GM12878 (cell line): ENCODE measurements around the gene CFAP99. TPM values are rescaled to one million over a fixed set of nuclear protein-coding genes. Genes with fewer than 3 reads are reported as not detected.

ENCODE experiments used
- ATAC-seq: fragments of 200-7000 bp; cut with Tn5 transposase; 3 replicates; pipeline ENCODE4 v1.9.1; 2020; ENCODE audit warnings: mild to moderate bottlenecking, moderate library complexity
- BruUV-seq: library from RNA; stranded (reverse); fragments of 400-500 nt; replicated peaks from 2 replicates; lab custom pipeline; 2021; lab: Mats Ljungman, UMichigan
- CTCF ChIA-PET: fragments of 300-600 bp; sonication (Branson Sonifier 250); formaldehyde crosslinking; extraction: SDS; loops from one replicate; lab custom pipeline; 2021; ENCODE audit warnings: inconsistent platforms; lab: Yijun Ruan, JAX
- POLR2A ChIA-PET: fragments of 350-600 bp; formaldehyde crosslinking; extraction: SDS; loops from one replicate; lab custom pipeline; 2021; ENCODE audit warnings: inconsistent platforms; lab: Charles Lee
- RAD21 ChIA-PET: fragments of 300-600 bp; sonication (Branson Sonifier 250); formaldehyde crosslinking; loops from one replicate; lab custom pipeline; 2023; ENCODE audit warnings: antibody characterized with exemption; ENCODE audit not compliant: unreplicated experiment; lab: Charles Lee
- SMC1A ChIA-PET: fragments of 300-600 bp; sonication (Branson Sonifier 250); formaldehyde crosslinking; loops from one replicate; lab custom pipeline; 2023; ENCODE audit not compliant: unreplicated experiment, uncharacterized antibody; lab: Charles Lee
- DNase-seq: peaks from one replicate; pipeline ENCODE4 v3.0.0-alpha.2; 2011; ENCODE audit warnings: low read depth, low spot score
- FAIRE-seq: peaks from 3 replicates; lab custom pipeline; 2011; peaks lifted over from hg19 to GRCh38; lab: Jason Lieb, UNC
- H2AFZ ChIP-seq: 2 replicates; pipeline ENCODE4 v1.6.0; 2011; ENCODE audit warnings: low read depth, low read length, control low read depth; ENCODE audit not compliant: control insufficient read depth
- H3K27ac ChIP-seq: 2 replicates; pipeline ENCODE4 v1.5.1; 2011; ENCODE audit warnings: control low read depth; ENCODE audit not compliant: control insufficient read depth, insufficient read depth
- H3K27me3 ChIP-seq, 2 experiments: replicated peaks in 1 of 2; 2 replicates each; pipeline versions ENCODE4 v1.6.0 to v1.6.1; 2011; ENCODE audit warnings: low read length in 1 of 2; ENCODE audit not compliant: control insufficient read depth in 2 of 2, insufficient read depth in 2 of 2
- H3K36me3 ChIP-seq, 2 experiments: 2 replicates each; pipeline ENCODE4 v1.5.1; 2011; ENCODE audit warnings: low read length in 1 of 2; ENCODE audit not compliant: control insufficient read depth in 2 of 2, insufficient read depth in 2 of 2
- H3K4me1 ChIP-seq: 2 replicates; pipeline ENCODE4 v1.6.1; 2011; ENCODE audit warnings: mild to moderate bottlenecking, low read length, moderate library complexity, mixed read lengths; ENCODE audit not compliant: control insufficient read depth, insufficient read depth
- H3K4me2 ChIP-seq: 2 replicates; pipeline ENCODE4 v1.6.0; 2011; ENCODE audit warnings: control low read depth; ENCODE audit not compliant: control insufficient read depth, insufficient read depth
- H3K4me3 ChIP-seq: fragments of 200-600 bp; sonication (generic); 2 replicates; pipeline ENCODE4 v1.5.1; 2016
- H3K79me2 ChIP-seq: 2 replicates; pipeline ENCODE4 v1.6.0; 2011; ENCODE audit warnings: low read length; ENCODE audit not compliant: control insufficient read depth, insufficient read depth
- H3K9ac ChIP-seq: 2 replicates; pipeline ENCODE4 v1.8.0; 2011; ENCODE audit warnings: low read length, control low read depth, mixed read lengths; ENCODE audit not compliant: control insufficient read depth, insufficient read depth
- H3K9me3 ChIP-seq: replicated peaks from 3 replicates; pipeline ENCODE4 v1.5.1; 2011; ENCODE audit warnings: mild to moderate bottlenecking, low read length; ENCODE audit not compliant: control insufficient read depth, insufficient read depth
- H4K20me1 ChIP-seq: 2 replicates; pipeline ENCODE4 v1.6.0; 2011; ENCODE audit not compliant: control insufficient read depth, insufficient read depth
- BACH1 ChIP-seq: fragments of 450-650 bp; IDR thresholded peaks from 2 replicates; pipeline ENCODE4 v1.6.1; 2017; ENCODE audit warnings: mild to moderate bottlenecking, borderline replicate concordance
- BHLHE40 ChIP-seq, 2 experiments: fragments of 450-650 bp in 1 of 2; IDR thresholded peaks; 2 replicates each; pipeline ENCODE4 v1.6.1; 2011 to 2017; ENCODE audit warnings: low read depth in 2 of 2, borderline replicate concordance in 1 of 2, improper control_type of control experiment in 1 of 2, low read length in 1 of 2, mild to moderate bottlenecking in 1 of 2
- CEBPB ChIP-seq, 2 experiments: fragments of 150-350 bp in 1 of 2; IDR thresholded peaks; 2 replicates each; pipeline ENCODE4 v1.6.1; 2012 to 2014; ENCODE audit warnings: low read depth in 2 of 2, low read length in 2 of 2, borderline replicate concordance in 1 of 2, inconsistent platforms in 1 of 2
- E4F1 ChIP-seq: fragments of 450-650 bp; IDR thresholded peaks from 2 replicates; pipeline ENCODE4 v1.6.1; 2018; ENCODE audit warnings: borderline replicate concordance, mild to moderate bottlenecking; ENCODE audit not compliant: partially characterized antibody
- EED ChIP-seq: sonication (generic); IDR thresholded peaks from 2 replicates; pipeline ENCODE4 v1.6.1; 2016; ENCODE audit warnings: antibody characterized with exemption, low read depth
- FOS ChIP-seq: IDR thresholded peaks from 3 replicates; pipeline ENCODE4 v1.6.1; 2011; ENCODE audit warnings: borderline replicate concordance; ENCODE audit not compliant: insufficient read length; ENCODE audit errors: extremely low read depth
- GATAD2B ChIP-seq: fragments of 450-650 bp; conservative IDR thresholded peaks from 2 replicates; pipeline ENCODE4 v1.6.1; 2017; ENCODE audit warnings: low read depth, mild to moderate bottlenecking, moderate library complexity
- MYC ChIP-seq: IDR thresholded peaks from 2 replicates; pipeline ENCODE4 v1.6.1; 2011; ENCODE audit warnings: mild to moderate bottlenecking, low read length, moderate library complexity, inconsistent platforms; ENCODE audit not compliant: insufficient read depth, insufficient replicate concordance, insufficient read length, severe bottlenecking
- PML ChIP-seq: IDR thresholded peaks from 2 replicates; pipeline ENCODE4 v1.6.1; 2012; ENCODE audit warnings: low read length, inconsistent platforms
- POU2F2 ChIP-seq: IDR thresholded peaks from 3 replicates; pipeline ENCODE4 v1.6.1; 2011; ENCODE audit warnings: low read depth, mild to moderate bottlenecking, low read length, borderline replicate concordance
- ZZZ3 ChIP-seq: IDR thresholded peaks from 2 replicates; pipeline ENCODE4 v1.6.1; 2011; ENCODE audit warnings: low read depth; ENCODE audit not compliant: control insufficient read depth, insufficient read length
- WGBS: methylation state at CpG from one replicate; pipeline ENCODE4 v1.1.6; 2016; ENCODE audit warnings: low lambda C conversion rate; ENCODE audit not compliant: insufficient replicate concordance, insufficient coverage; ENCODE audit errors: missing lambda C conversion rate; 5-methylcytosine and 5-hydroxymethylcytosine counted together
- in situ Hi-C: fragments of 300-500 bp; cut with MboI; formaldehyde crosslinking; loops from 9 replicates; pipeline ENCODE4 v1.14.3; 2018; ENCODE audit warnings: mixed read lengths
- intact Hi-C: fragments of 100-400 bp; cut with micrococcal nuclease; formaldehyde crosslinking; loops from one replicate; pipeline ENCODE4 v1.14.2; 2022; ENCODE audit not compliant: unreplicated experiment
- polyA plus RNA-seq, 11 experiments: library from polyadenylated mRNA; depleted of rRNA in 4 of 11; unstranded in 6 of 11; stranded (reverse) in 5 of 11; fragments of >200 nt; fragmentation: Nextera tagmentation in 4 of 11; fragmentation: Illumina TruSeq in 1 of 11; extraction: Ambion mirVana in 4 of 11; extraction: Trizol in 1 of 11; gene quantifications; 1 replicate in 1 of 11; 2 replicates in 10 of 11; pipeline versions ENCODE4 v1.2.1 to v1.2.3, GENCODE V29; 2011 to 2016; ENCODE audit warnings: inconsistent platforms in 2 of 11, missing spikeins in 2 of 11, low read depth in 1 of 11
- total RNA-seq, 4 experiments: library from RNA; depleted of rRNA in 3 of 4; stranded (reverse); fragments of >200 nt in 3 of 4; fragmentation: Illumina TruSeq in 1 of 4; extraction: Trizol in 1 of 4; gene quantifications; 2 replicates each; pipeline versions ENCODE4 v1.2.1 to v1.2.3, GENCODE V29; 2013 to 2021
- TF ChIP-seq, protein P1 (sequence below): IDR thresholded peaks from 2 replicates; pipeline ENCODE4 v1.6.1; 2012; ENCODE audit warnings: low read length, inconsistent platforms
- TF ChIP-seq, protein P2 (sequence below): fragments of 450-650 bp; formaldehyde crosslinking; IDR thresholded peaks from 2 replicates; pipeline ENCODE4 v1.4.0; 2022; ENCODE audit warnings: mild to moderate bottlenecking, moderate library complexity

CFAP99 gene
- total and polyA plus RNA-seq, 10 of the 15 experiments (the other 5 are each of a cell fraction or from before 2014, with no cell fraction given), result not detected

GRCh38 chr4:2459589-2460349 is 41.0 kb downstream of the CFAP99 start:
- ATAC-seq, result no peak
- Histone ChIP-seq H3K27me3 (no peaks in the 10 kb centered on the region; a peak in 2 of 4 replicates), H3K4me1 (peaks cover 4% of the 10 kb centered on the region), H3K4me3 (no peak overlapping the region), H3K4me2 (no peak overlapping the region), H3K9me3 (no peaks in the 10 kb centered on the region), H3K79me2 (no peaks in the 10 kb centered on the region), H3K9ac (no peak overlapping the region), H3K27ac (no peak overlapping the region), H3K36me3 (no peaks in the 10 kb centered on the region), H2AFZ (no peak overlapping the region), H4K20me1 (no peaks in the 10 kb centered on the region)
- RAD21 ChIA-PET, result interaction anchor here (0.9 kb wide), 1 partner anchor 9 kb away, joined by 4 read pairs; the partner anchor contains the start of gene RNF4
- 79% methylated on average over 17 of the region's 19 CpGs for WGBS
- TF ChIP-seq E4F1 (no peak), MYC (no peak), POU2F2 (no peak), FOS (no peak), PML (no peak), EED (no peak), BACH1 (no peak), CEBPB (IDR thresholded peaks at IDR 0.05; ENCODE audit: borderline replicate concordance in 1 of 2, low read depth in 2 of 2, low read length in 2 of 2) (no peak), GATAD2B (no peak), ZZZ3 (no peak), BHLHE40 (IDR thresholded peaks at IDR 0.05; ENCODE audit: borderline replicate concordance in 1 of 2, low read depth in 2 of 2, low read length in 1 of 2) (no peak)
- TF ChIP-seq, protein P1, sequence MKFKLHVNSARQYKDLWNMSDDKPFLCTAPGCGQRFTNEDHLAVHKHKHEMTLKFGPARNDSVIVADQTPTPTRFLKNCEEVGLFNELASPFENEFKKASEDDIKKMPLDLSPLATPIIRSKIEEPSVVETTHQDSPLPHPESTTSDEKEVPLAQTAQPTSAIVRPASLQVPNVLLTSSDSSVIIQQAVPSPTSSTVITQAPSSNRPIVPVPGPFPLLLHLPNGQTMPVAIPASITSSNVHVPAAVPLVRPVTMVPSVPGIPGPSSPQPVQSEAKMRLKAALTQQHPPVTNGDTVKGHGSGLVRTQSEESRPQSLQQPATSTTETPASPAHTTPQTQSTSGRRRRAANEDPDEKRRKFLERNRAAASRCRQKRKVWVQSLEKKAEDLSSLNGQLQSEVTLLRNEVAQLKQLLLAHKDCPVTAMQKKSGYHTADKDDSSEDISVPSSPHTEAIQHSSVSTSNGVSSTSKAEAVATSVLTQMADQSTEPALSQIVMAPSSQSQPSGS, result no peak
- TF ChIP-seq, protein P2, sequence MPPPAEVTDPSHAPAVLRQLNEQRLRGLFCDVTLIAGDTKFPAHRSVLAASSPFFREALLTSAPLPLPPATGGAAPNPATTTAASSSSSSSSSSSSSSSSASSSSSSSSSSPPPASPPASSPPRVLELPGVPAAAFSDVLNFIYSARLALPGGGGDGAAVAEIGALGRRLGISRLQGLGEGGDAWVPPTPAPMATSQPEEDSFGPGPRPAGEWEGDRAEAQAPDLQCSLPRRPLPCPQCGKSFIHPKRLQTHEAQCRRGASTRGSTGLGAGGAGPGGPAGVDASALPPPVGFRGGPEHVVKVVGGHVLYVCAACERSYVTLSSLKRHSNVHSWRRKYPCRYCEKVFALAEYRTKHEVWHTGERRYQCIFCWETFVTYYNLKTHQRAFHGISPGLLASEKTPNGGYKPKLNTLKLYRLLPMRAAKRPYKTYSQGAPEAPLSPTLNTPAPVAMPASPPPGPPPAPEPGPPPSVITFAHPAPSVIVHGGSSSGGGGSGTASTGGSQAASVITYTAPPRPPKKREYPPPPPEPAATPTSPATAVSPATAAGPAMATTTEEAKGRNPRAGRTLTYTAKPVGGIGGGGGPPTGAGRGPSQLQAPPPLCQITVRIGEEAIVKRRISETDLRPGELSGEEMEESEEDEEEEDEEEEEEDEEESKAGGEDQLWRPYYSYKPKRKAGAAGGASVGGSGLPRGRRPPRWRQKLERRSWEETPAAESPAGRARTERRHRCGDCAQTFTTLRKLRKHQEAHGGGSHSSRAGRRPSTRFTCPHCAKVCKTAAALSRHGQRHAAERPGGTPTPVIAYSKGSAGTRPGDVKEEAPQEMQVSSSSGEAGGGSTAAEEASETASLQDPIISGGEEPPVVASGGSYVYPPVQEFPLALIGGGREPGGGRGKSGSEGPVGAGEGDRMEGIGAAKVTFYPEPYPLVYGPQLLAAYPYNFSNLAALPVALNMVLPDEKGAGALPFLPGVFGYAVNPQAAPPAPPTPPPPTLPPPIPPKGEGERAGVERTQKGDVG (CRISPR knock-in tag), result no peak
- BruUV-seq, result no TSS peak
- no peak for DNase-seq
- SMC1A ChIA-PET, result no interaction called here
- no peak for FAIRE-seq
- CTCF ChIA-PET, result interaction anchor here (1.2 kb wide), 1 partner anchor 11 kb away, joined by 3 read pairs; no protein-coding TSS in a partner anchor
- POLR2A ChIA-PET, result interaction anchor here (1.1 to 1.3 kb wide), 2 partner anchors 8 to 9 kb away, joined by 3 read pairs; partner anchors contain the start of gene RNF4
- in situ Hi-C loops, result no loop called here
- intact Hi-C loops, result no loop called here
